MCF 10A (cell line): ENCODE measurements around the gene SSC5D. TPM values are rescaled to one million over a fixed set of nuclear protein-coding genes. Genes with fewer than 3 reads are reported as not detected.

Experiments
- Bru-seq: library from RNA; stranded (reverse); fragments of 400-500 nt; gene quantifications from one replicate; lab custom pipeline; 2021; lab: Mats Ljungman, UMichigan
- BruChase-seq, 2 experiments: library from RNA; stranded (reverse); fragments of 400-500 nt; gene quantifications; one replicate each; lab custom pipeline; 2021; lab: Mats Ljungman, UMichigan
- BruUV-seq: library from RNA; stranded (reverse); fragments of 400-500 nt; replicated peaks from 2 replicates; lab custom pipeline; 2021; lab: Mats Ljungman, UMichigan
- CTCF ChIA-PET: fragments of 300-600 bp; sonication (Branson Sonifier 250); formaldehyde crosslinking; extraction: SDS; loops from one replicate; lab custom pipeline; 2021; ENCODE audit warnings: antibody characterized with exemption, inconsistent platforms; lab: Yijun Ruan, JAX
- POLR2A ChIA-PET: fragments of 300-600, 350-650 bp; sonication (Branson Sonifier 250); formaldehyde crosslinking; extraction: SDS; loops from one replicate; lab custom pipeline; 2020; ENCODE audit warnings: antibody characterized with exemption, inconsistent platforms; lab: Yijun Ruan, JAX
- DNase-seq: peaks from one replicate; pipeline ENCODE4 v3.0.0-alpha.2; 2018; ENCODE audit not compliant: unreplicated experiment
- H3K27ac Mint-ChIP-seq: one replicate; pipeline ENCODE4 v1.8.0; 2022; ENCODE audit warnings: mild to moderate bottlenecking, low read depth, mixed read lengths; ENCODE audit not compliant: unreplicated experiment
- H3K27me3 Mint-ChIP-seq: one replicate; pipeline ENCODE4 v1.8.0; 2022; ENCODE audit warnings: mixed read lengths; ENCODE audit not compliant: insufficient read depth, unreplicated experiment
- H3K36me3 Mint-ChIP-seq: one replicate; pipeline ENCODE4 v1.8.0; 2022; ENCODE audit warnings: mild to moderate bottlenecking, moderate library complexity, mixed read lengths; ENCODE audit not compliant: insufficient read depth, unreplicated experiment
- H3K4me1 Mint-ChIP-seq: one replicate; pipeline ENCODE4 v1.8.0; 2022; ENCODE audit warnings: mixed read lengths; ENCODE audit not compliant: insufficient read depth, unreplicated experiment
- H3K4me3 Mint-ChIP-seq: one replicate; pipeline ENCODE4 v1.8.0; 2022; ENCODE audit warnings: mild to moderate bottlenecking, moderate library complexity, mixed read lengths; ENCODE audit not compliant: unreplicated experiment
- H3K9me3 Mint-ChIP-seq: one replicate; pipeline ENCODE4 v1.8.0; 2022; ENCODE audit warnings: mixed read lengths; ENCODE audit not compliant: unreplicated experiment
- intact Hi-C: fragments of 100-400 bp; cut with micrococcal nuclease; formaldehyde crosslinking; loops from 2 replicates; pipeline ENCODE4 v1.14.1; 2022
- long read RNA-seq: library from polyadenylated mRNA; stranded (forward); transcript quantifications from one replicate; pipeline ENCODE4 v2.0.0, GENCODE V29; 2022
- total RNA-seq: library from RNA; stranded (reverse); gene quantifications from 2 replicates; pipeline ENCODE4 v1.2.3, GENCODE V29; 2022
- TF ChIP-seq, protein P1 (sequence below): fragments of 200-600 bp; IDR thresholded peaks from one replicate; pipeline ENCODE4 v1.8.0; 2022; ENCODE audit warnings: antibody characterized with exemption, mild to moderate bottlenecking; ENCODE audit not compliant: unreplicated experiment

The SSC5D gene
- 0.33 and 0.59 TPM in 2 replicates for total RNA-seq
- percentile 20 among the genes with signal in this experiment for Bru-seq, nascent RNA
- percentile 29 among the genes with signal in this experiment for BruChase-seq, experiment 1, labeled RNA remaining after a 6-hour chase
- percentile 22 among the genes with signal in this experiment for BruChase-seq, experiment 2, labeled RNA remaining after a 2-hour chase
- long read RNA-seq: 0 reads

DNA sequence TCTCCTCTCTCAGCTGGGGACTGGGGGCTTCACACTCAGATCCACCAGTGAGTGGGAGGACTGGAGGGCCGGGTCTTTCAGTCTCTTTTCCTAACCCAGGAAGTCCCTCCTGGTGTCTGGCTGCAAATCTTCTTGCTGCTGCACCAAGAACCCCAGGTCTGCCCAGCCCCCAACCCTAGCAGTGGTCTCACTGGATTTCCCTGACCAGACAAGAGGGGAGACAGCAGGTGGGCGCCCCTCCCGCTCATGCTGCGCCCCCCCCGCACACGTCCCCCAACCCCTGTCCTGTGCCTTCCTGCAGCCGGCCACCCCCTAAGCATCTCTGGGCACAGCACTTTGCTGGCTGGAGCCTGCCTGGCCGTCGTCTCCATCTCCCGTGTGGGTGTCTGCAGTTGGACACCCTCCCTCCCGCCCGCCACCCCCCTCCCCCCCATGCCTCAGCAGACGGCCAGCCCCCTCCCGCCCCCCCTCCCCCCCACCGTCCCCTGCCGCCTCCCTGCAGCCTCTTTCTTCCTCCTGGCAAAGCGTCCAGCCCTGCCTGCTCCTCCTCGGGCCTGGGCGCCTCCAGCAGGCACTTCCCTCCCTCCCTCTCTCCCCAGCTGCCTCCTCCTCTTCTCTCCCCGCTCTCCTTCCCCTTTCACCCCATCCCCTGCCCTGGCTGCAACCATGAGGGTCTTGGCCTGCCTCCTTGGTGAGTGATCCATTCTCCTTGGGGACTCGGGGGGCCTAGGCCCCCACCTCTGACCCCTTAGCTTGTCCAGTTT, at the start of gene SSC5D:
Gene SSC5D, plus strand, starts transcription at position 513 of the 764 bp plus-strand sequence. Its CDS starts 154 bp downstream, at position 667.
- Mint-ChIP-seq H3K27me3 (no peaks in the 10 kb centered on the region), H3K9me3 (no peaks in the 10 kb centered on the region), H3K27ac (peak within 1 kb of the TSS; percentile 87), H3K4me3 (peak within 1 kb of the TSS; percentile 55), H3K4me1 (peaks cover 25% of the 10 kb centered on the region), H3K36me3 (no peaks in the 10 kb centered on the region)
- CTCF ChIA-PET: interaction anchor here (0.5 to 3.1 kb wide), 8 partner anchors 13 to 812 kb away, joined by 3 to 20 read pairs (median 4); partner anchors contain the start of gene ZNF865
- intact Hi-C loops: no loop called here
- no peak for DNase-seq
- TF ChIP-seq, protein P1, sequence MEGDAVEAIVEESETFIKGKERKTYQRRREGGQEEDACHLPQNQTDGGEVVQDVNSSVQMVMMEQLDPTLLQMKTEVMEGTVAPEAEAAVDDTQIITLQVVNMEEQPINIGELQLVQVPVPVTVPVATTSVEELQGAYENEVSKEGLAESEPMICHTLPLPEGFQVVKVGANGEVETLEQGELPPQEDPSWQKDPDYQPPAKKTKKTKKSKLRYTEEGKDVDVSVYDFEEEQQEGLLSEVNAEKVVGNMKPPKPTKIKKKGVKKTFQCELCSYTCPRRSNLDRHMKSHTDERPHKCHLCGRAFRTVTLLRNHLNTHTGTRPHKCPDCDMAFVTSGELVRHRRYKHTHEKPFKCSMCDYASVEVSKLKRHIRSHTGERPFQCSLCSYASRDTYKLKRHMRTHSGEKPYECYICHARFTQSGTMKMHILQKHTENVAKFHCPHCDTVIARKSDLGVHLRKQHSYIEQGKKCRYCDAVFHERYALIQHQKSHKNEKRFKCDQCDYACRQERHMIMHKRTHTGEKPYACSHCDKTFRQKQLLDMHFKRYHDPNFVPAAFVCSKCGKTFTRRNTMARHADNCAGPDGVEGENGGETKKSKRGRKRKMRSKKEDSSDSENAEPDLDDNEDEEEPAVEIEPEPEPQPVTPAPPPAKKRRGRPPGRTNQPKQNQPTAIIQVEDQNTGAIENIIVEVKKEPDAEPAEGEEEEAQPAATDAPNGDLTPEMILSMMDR: no peak
- POLR2A ChIA-PET: interaction anchor here (1.3 to 3.9 kb wide), 3 partner anchors 8 to 26 kb away, joined by 4 to 46 read pairs (median 5); partner anchors contain the start of genes ISOC2 and ZNF628
- no TSS peak for BruUV-seq

DNA sequence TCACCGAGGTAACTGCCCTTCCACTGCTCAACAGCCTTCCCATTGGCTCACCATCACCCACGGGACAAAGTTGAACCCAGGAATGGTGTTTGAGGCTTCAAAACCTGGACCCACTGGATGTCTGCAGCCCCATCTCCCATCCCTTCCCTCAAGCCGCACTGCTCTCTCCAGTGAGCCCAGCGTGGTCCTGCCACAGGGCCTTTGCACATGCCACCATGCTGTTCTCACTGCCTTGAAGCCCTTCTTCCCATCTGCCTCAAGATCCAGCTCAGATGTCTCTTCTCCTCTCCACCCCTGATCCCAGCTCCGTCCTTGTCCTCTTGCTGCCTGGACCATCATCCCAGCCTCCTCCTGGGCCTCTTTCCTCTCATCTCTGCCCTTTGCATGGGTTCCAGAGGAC, 49.2 kb upstream of the SSC5D start:
- no peak overlapping the region for H3K4me3 Mint-ChIP-seq
- peaks cover 54% of the 10 kb centered on the region for H3K27me3 Mint-ChIP-seq
- H3K4me1 Mint-ChIP-seq: peaks cover 27% of the 10 kb centered on the region

DNA sequence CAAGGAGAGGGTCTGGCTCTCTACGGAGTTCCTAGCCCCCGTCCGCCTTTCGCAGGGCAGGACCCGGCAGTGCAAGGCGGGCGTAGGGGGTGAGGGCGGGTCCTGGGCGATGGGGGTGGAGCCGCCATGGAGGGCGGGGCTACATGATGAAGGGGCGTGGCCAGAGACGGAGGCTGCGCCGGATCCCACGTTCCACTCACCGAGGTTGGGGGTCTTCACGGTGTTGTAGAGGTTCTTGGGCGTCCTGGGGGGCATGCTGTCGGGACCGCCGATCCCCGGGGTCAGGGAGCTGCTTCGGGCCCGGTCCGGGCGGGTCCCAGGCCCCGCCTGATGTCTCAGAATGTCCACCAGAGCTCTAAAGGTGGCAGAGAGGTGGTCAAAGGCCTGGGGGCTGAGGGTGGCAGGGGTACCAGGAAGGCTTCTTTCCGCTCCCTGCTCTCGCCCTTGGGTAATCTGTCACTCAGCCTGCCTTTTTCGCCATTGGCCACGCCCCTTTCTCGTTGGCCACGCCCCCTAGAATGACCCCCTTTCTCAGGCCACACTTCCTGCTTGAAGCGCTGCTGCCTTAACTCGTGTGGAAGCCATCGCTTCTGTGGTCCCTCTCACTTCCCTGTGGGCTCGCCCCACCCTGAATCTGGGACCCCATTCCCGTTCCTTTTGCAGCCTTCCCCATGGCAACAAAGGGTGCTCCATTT, 47.7 kb upstream of the SSC5D start:
- Mint-ChIP-seq H3K4me3 (no peak overlapping the region), H3K9me3 (no peaks in the 10 kb centered on the region), H3K36me3 (no peaks in the 10 kb centered on the region), H3K4me1 (peaks cover 37% of the 10 kb centered on the region), H3K27me3 (peaks cover 66% of the 10 kb centered on the region), H3K27ac (no peak overlapping the region)
- ChIA-PET POLR2A (no interaction called here), CTCF (no interaction called here)
- BruUV-seq: no TSS peak
- DNase-seq: no peak
- intact Hi-C loops: no loop called here
- TF ChIP-seq, protein P1: no peak

More for the DNA sequence above, 49.2 kb upstream of the SSC5D start:
- Mint-ChIP-seq H3K36me3 (no peaks in the 10 kb centered on the region), H3K9me3 (no peaks in the 10 kb centered on the region), H3K27ac (no peak overlapping the region)
- TF ChIP-seq, protein P1: no peak
- no peak for DNase-seq
- intact Hi-C loops: no loop called here
- ChIA-PET CTCF (interaction anchor here (0.6 to 0.9 kb wide), 2 partner anchors 17 to 298 kb away, joined by 3 to 4 read pairs; no protein-coding TSS in a partner anchor), POLR2A (no interaction called here)
- no TSS peak for BruUV-seq
